Activated CD4-positive, alpha-beta T cell treated with anti-CD3 and anti-CD28 coated beads, Interleukin-2, amount 10 ng/mL, durations not matched to agents 7 days and 5 days (primary cell): ENCODE measurements around the gene RNF111. TPM values are rescaled to one million over a fixed set of nuclear protein-coding genes. Genes with fewer than 3 reads are reported as not detected.

Experiments
- CTCF ChIA-PET: fragments of 350-600 bp; sonication (Branson Sonifier 250); formaldehyde crosslinking; loops from one replicate; lab custom pipeline; 2021; ENCODE audit warnings: antibody characterized with exemption; lab: Charles Lee
- POLR2A ChIA-PET: fragments of 350-600 bp; sonication (Branson Sonifier 250); formaldehyde crosslinking; loops from one replicate; lab custom pipeline; 2021; ENCODE audit warnings: antibody characterized with exemption; lab: Charles Lee
- DNase-seq: peaks from one replicate; pipeline ENCODE4 v3.0.0-alpha.2; 2020
- H3K27ac Mint-ChIP-seq: one replicate; pipeline ENCODE4 v1.8.0; 2021; ENCODE audit warnings: mild to moderate bottlenecking, moderate library complexity, mixed read lengths
- H3K27me3 Mint-ChIP-seq: one replicate; pipeline ENCODE4 v1.8.0; 2021; ENCODE audit warnings: mixed read lengths
- H3K36me3 Mint-ChIP-seq: one replicate; pipeline ENCODE4 v1.8.0; 2021; ENCODE audit warnings: low read depth, mixed read lengths
- H3K4me1 Mint-ChIP-seq: one replicate; pipeline ENCODE4 v1.8.0; 2021; ENCODE audit warnings: mixed read lengths
- H3K4me3 Mint-ChIP-seq: one replicate; pipeline ENCODE4 v1.8.0; 2021; ENCODE audit warnings: mild to moderate bottlenecking, moderate library complexity, mixed read lengths
- H3K9me3 Mint-ChIP-seq: one replicate; pipeline ENCODE4 v1.8.0; 2021; ENCODE audit warnings: mixed read lengths
- total RNA-seq, 2 experiments: library from RNA; stranded (reverse); gene quantifications; one replicate each; pipeline ENCODE4 v1.2.3, GENCODE V29; 2021

The RNF111 gene
- total RNA-seq, 2 experiments from 2014 or later: 39.2 to 44.2 TPM

DNA sequence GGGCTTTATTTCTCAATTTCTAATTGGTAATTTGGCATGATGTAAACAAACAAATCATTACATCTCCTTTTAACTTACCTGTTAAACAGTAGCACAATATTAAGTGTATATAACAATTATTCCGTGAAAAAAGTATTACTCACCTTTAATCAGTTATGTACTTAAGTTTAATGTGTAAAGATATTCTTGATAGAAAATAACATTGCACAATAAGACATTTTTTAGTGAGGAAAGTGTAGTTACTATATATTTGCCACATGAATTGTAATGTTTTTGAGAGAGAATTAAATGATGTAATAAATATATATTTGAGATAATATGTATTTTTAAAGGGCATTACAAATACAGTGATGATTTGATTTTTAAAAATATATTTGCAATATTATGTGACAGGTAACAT is 106.6 kb downstream of the RNF111 start:
- POLR2A ChIA-PET: no interaction called here

DNA sequence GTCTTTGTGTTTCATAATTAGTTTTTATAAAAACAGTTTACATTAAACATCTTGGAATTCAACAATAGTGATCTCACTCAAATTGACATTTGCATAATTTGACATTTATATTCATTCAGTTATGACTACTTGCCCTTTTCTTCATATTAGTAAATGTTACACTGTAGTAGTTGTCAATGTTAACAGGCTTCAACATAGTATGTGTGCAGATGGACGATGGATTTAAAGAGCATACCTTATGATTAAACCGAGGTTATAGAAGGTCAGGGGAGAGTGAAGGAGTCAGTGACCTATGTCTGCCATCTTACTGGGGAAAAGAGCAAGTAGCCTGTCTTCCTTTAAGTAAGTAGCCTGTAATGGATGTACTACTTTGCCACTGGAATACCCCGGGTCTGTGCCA is 109.0 kb downstream of the RNF111 start:
- CTCF ChIA-PET: no interaction called here
- peaks cover 36% of the 10 kb centered on the region for H3K36me3 Mint-ChIP-seq

More for the DNA sequence above, 106.6 kb downstream of the RNF111 start:
- Mint-ChIP-seq H3K36me3 (peaks cover 40% of the 10 kb centered on the region), H3K9me3 (no peaks in the 10 kb centered on the region), H3K4me1 (peaks cover 7% of the 10 kb centered on the region), H3K27ac (no peak overlapping the region), H3K27me3 (no peaks in the 10 kb centered on the region), H3K4me3 (no peak overlapping the region)
- CTCF ChIA-PET: interaction anchor here (0.6 to 0.8 kb wide), 2 partner anchors 21 to 22 kb away, joined by 3 to 4 read pairs; no protein-coding TSS in a partner anchor
- DNase-seq: no peak

DNA sequence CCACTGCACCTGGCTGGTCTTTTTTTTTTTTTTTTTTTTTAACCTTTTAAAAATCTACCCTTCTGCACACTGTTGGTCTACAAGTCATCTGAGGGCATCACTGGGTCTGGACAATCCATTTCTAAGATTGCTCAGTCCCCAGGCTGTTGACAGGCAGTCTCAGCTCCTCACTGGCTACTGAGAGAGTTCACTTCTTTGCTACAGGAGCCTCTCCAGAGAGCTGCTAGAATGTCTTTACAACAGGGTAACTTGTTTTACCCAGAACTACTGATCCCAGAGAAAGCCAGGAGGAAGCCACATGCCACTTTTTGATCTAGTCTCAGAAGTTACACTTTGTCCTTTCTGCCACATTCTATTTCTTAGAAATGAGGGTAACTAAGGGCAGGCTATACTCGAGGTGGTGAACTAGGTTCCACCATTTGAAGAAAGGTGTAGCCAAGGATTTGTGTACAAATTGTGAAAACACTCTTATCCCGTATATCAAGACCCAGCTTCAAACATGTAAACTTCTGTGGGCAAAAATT is 111.8 kb downstream of the RNF111 start:
- no peaks in the 10 kb centered on the region for H3K9me3 Mint-ChIP-seq
- POLR2A ChIA-PET: no interaction called here
- CTCF ChIA-PET: interaction anchor here (1.0 kb wide), 1 partner anchor 12 kb away, joined by 3 read pairs; no protein-coding TSS in a partner anchor
- H3K4me1 Mint-ChIP-seq: peaks cover 24% of the 10 kb centered on the region
- DNase-seq: no peak
- peak overlapping the region; percentile 88 for H3K27ac Mint-ChIP-seq
- peaks cover 23% of the 10 kb centered on the region for H3K36me3 Mint-ChIP-seq
- peak overlapping the region; percentile 44 for H3K4me3 Mint-ChIP-seq
- H3K27me3 Mint-ChIP-seq: no peaks in the 10 kb centered on the region

More for the DNA sequence above, 109.0 kb downstream of the RNF111 start:
- no peak overlapping the region for H3K4me3 Mint-ChIP-seq
- POLR2A ChIA-PET: no interaction called here
- H3K27me3 Mint-ChIP-seq: no peaks in the 10 kb centered on the region
- no peaks in the 10 kb centered on the region for H3K9me3 Mint-ChIP-seq
- peaks cover 21% of the 10 kb centered on the region for H3K4me1 Mint-ChIP-seq
- DNase-seq: no peak
- H3K27ac Mint-ChIP-seq: no peak overlapping the region

- ChIA-PET CTCF (interaction anchor here (0.6 kb wide), 1 partner anchor 53 kb away, joined by 3 read pairs; no protein-coding TSS in a partner anchor), POLR2A (interaction anchor here (0.6 kb wide), 1 partner anchor 393 kb away, joined by 3 read pairs; no protein-coding TSS in a partner anchor)
- H3K4me3 Mint-ChIP-seq: peak overlapping the region; percentile 94
- peaks cover 32% of the 10 kb centered on the region for H3K36me3 Mint-ChIP-seq
- H3K27ac Mint-ChIP-seq: peak overlapping the region; percentile 99
- peaks cover 39% of the 10 kb centered on the region for H3K4me1 Mint-ChIP-seq
- no peak for DNase-seq
- no peaks in the 10 kb centered on the region for H3K9me3 Mint-ChIP-seq
- no peaks in the 10 kb centered on the region for H3K27me3 Mint-ChIP-seq
These were observed 117.1 kb downstream of the RNF111 start for GRCh38 chr15:59104602-59104911.

- H3K27ac Mint-ChIP-seq: peak within 1 kb of the TSS; percentile 99
- peak within 1 kb of the TSS; percentile 94 for H3K4me3 Mint-ChIP-seq
- ChIA-PET POLR2A (interaction anchor here (0.6 kb wide), 1 partner anchor 392 kb away, joined by 3 read pairs; no protein-coding TSS in a partner anchor), CTCF (interaction anchor here (0.6 kb wide), 1 partner anchor 53 kb away, joined by 3 read pairs; no protein-coding TSS in a partner anchor)
- no peaks in the 10 kb centered on the region for H3K27me3 Mint-ChIP-seq
- peaks cover 33% of the 10 kb centered on the region for H3K36me3 Mint-ChIP-seq
- peak; percentile 93 for DNase-seq
- no peaks in the 10 kb centered on the region for H3K9me3 Mint-ChIP-seq
- H3K4me1 Mint-ChIP-seq: peaks cover 35% of the 10 kb centered on the region
These were observed 117.7 kb downstream of the RNF111 start, which contains the start of gene CCNB2 for GRCh38 chr15:59104912-59105732. TSS of gene CCNB2 (plus strand) at chr15:59105146. CDS start at chr15:59105269, 123 bp downstream.

- peaks cover 37% of the 10 kb centered on the region for H3K4me1 Mint-ChIP-seq
- peaks cover 38% of the 10 kb centered on the region for H3K36me3 Mint-ChIP-seq
- CTCF ChIA-PET: no interaction called here
- H3K4me3 Mint-ChIP-seq: peak overlapping the region; percentile 94
- no peak for DNase-seq
- no peaks in the 10 kb centered on the region for H3K9me3 Mint-ChIP-seq
- POLR2A ChIA-PET: no interaction called here
- H3K27me3 Mint-ChIP-seq: no peaks in the 10 kb centered on the region
- peak overlapping the region; percentile 99 for H3K27ac Mint-ChIP-seq
These were observed 118.4 kb downstream of the RNF111 start for GRCh38 chr15:59105854-59106253.

DNA sequence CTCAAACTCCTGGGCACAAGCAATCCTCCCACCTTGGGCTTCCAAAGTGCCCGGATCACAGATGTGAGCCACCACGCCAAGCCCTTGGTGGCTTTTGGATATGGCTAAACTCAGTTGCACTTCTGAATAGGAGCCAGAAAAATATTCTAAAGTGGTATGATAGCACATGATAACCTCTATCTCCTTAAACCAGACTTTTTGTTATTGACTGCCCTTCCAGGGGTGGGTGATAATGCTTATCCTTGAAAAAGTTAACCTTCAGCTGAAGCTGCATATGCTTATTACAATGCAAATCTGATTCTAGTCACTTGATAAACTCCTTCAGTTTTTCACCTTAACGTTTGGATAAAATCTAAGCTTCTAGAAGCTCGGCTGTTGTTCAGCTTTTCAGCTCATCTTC is 123.8 kb downstream of the RNF111 start:
- H3K4me1 Mint-ChIP-seq: peaks cover 27% of the 10 kb centered on the region
- H3K27me3 Mint-ChIP-seq: no peaks in the 10 kb centered on the region
- DNase-seq: no peak
- CTCF ChIA-PET: interaction anchor here (0.7 to 1.0 kb wide), 3 partner anchors 51 to 620 kb away, joined by 3 read pairs; no protein-coding TSS in a partner anchor
- H3K36me3 Mint-ChIP-seq: peaks cover 73% of the 10 kb centered on the region
- H3K27ac Mint-ChIP-seq: no peak overlapping the region
- no peaks in the 10 kb centered on the region for H3K9me3 Mint-ChIP-seq
- H3K4me3 Mint-ChIP-seq: no peak overlapping the region
- POLR2A ChIA-PET: no interaction called here

GRCh38 chr15:59115047-59115446 is 127.6 kb downstream of the RNF111 start:
- ChIA-PET CTCF (no interaction called here), POLR2A (no interaction called here)
- peaks cover 11% of the 10 kb centered on the region for H3K4me1 Mint-ChIP-seq
- H3K9me3 Mint-ChIP-seq: no peaks in the 10 kb centered on the region
- H3K4me3 Mint-ChIP-seq: no peak overlapping the region
- H3K27ac Mint-ChIP-seq: no peak overlapping the region
- no peak for DNase-seq
- H3K27me3 Mint-ChIP-seq: no peaks in the 10 kb centered on the region
- peaks cover 77% of the 10 kb centered on the region for H3K36me3 Mint-ChIP-seq

DNA sequence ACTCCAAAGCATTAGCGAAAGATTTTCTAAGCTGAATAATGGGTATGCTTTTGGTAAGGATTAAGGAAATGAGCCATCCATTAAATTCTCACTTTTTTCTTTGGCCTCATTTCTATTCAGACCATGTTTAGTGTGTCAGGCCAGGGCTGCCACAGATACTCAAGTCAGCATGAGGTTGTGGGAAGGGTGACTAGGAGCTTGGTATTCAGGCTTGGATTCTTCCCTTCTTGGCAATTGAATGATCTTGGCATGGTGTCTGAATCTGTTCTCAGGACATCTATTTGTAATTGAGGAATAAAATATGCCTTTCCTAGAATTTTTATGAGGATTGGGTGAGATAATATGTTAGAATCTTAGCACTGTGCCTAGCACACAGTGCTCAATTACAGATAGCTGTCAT is 128.7 kb downstream of the RNF111 start:
- H3K9me3 Mint-ChIP-seq: no peaks in the 10 kb centered on the region
- no peak overlapping the region for H3K4me3 Mint-ChIP-seq
- CTCF ChIA-PET: interaction anchor here (1.1 to 2.4 kb wide), 2 partner anchors 9 to 21 kb away, joined by 4 to 7 read pairs; no protein-coding TSS in a partner anchor

GRCh38 chr15:59116771-59117170 is 129.3 kb downstream of the RNF111 start:
- ChIA-PET POLR2A (no interaction called here), CTCF (interaction anchor here (0.9 to 2.4 kb wide), 3 partner anchors 9 to 22 kb away, joined by 3 to 7 read pairs (median 4); no protein-coding TSS in a partner anchor)
- Mint-ChIP-seq H3K4me3 (no peak overlapping the region), H3K27me3 (no peaks in the 10 kb centered on the region), H3K9me3 (no peaks in the 10 kb centered on the region), H3K36me3 (peaks cover 75% of the 10 kb centered on the region), H3K27ac (no peak overlapping the region), H3K4me1 (peaks cover 2% of the 10 kb centered on the region)
- no peak for DNase-seq

More for the DNA sequence above, 128.7 kb downstream of the RNF111 start:
- Mint-ChIP-seq H3K27me3 (no peaks in the 10 kb centered on the region), H3K36me3 (peaks cover 77% of the 10 kb centered on the region), H3K4me1 (peaks cover 4% of the 10 kb centered on the region), H3K27ac (no peak overlapping the region)
- POLR2A ChIA-PET: interaction anchor here (0.6 kb wide), 1 partner anchor 21 kb away, joined by 4 read pairs; no protein-coding TSS in a partner anchor
- no peak for DNase-seq

DNA sequence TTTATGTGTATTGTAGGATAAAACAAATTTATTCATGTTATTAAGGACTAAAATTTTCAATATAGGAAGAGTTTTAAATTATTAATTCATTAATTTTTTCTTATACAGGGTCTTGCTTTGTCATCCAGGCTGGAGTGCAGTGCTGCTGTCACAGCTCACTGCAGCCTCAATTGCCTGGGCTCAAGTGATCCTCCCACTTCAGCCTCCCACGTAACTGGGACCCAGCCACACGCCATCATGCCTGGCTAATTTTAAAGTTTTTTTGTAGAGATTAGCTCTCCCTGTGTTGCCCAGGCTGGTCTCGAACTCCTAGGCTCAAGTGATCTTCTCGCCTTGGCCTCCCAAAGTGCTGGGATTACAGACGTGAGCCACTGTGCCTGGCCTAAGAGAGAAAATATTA is 132.2 kb downstream of the RNF111 start:
- no peaks in the 10 kb centered on the region for H3K9me3 Mint-ChIP-seq
- ChIA-PET CTCF (no interaction called here), POLR2A (no interaction called here)
- peaks cover 80% of the 10 kb centered on the region for H3K36me3 Mint-ChIP-seq
- no peak overlapping the region for H3K27ac Mint-ChIP-seq
- H3K4me1 Mint-ChIP-seq: no peaks in the 10 kb centered on the region
- no peak overlapping the region for H3K4me3 Mint-ChIP-seq
- H3K27me3 Mint-ChIP-seq: no peaks in the 10 kb centered on the region
- no peak for DNase-seq

DNA sequence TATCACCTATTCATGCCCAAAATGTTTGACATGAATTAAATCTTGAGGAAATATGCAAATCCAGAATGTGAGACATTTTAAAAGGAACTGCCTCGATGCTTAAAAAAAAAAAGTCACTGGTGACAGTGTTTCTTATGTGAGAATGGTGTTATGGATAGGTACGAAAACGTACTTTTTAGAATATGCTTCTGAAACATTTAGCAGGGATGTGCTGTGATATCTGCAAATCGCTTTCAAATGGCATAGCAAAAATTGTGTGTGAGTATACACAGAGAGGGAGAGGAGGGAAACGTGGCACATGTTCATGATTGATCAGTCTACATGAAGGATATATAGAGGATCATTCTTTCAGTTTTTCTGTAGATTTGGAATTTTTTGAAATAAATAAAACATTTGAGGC is 133.5 kb downstream of the RNF111 start:
- no peaks in the 10 kb centered on the region for H3K4me1 Mint-ChIP-seq
- ChIA-PET POLR2A (no interaction called here), CTCF (no interaction called here)
- DNase-seq: no peak
- H3K27me3 Mint-ChIP-seq: no peaks in the 10 kb centered on the region
- H3K9me3 Mint-ChIP-seq: no peaks in the 10 kb centered on the region
- H3K36me3 Mint-ChIP-seq: peaks cover 82% of the 10 kb centered on the region
- no peak overlapping the region for H3K4me3 Mint-ChIP-seq
- H3K27ac Mint-ChIP-seq: no peak overlapping the region

- Mint-ChIP-seq H3K4me1 (peaks cover 14% of the 10 kb centered on the region), H3K36me3 (peaks cover 87% of the 10 kb centered on the region), H3K4me3 (no peak overlapping the region), H3K9me3 (peaks cover 13% of the 10 kb centered on the region), H3K27ac (no peak overlapping the region), H3K27me3 (no peaks in the 10 kb centered on the region)
- DNase-seq: no peak
- CTCF ChIA-PET: interaction anchor here (1.3 kb wide), 1 partner anchor 15 kb away, joined by 4 read pairs; no protein-coding TSS in a partner anchor
- POLR2A ChIA-PET: no interaction called here
These were observed 136.8 kb downstream of the RNF111 start for GRCh38 chr15:59124261-59124660.
